NCI-H1694 treated with DMSO at 0.1 percent for 48 hours (cell line): Measurements from ENCODE around the gene SP2.

Experiments used
- DNase-seq: peaks from one replicate; lab custom pipeline; 2025; lab: John Stamatoyannopoulos, UW

Gene SP2

DNA sequence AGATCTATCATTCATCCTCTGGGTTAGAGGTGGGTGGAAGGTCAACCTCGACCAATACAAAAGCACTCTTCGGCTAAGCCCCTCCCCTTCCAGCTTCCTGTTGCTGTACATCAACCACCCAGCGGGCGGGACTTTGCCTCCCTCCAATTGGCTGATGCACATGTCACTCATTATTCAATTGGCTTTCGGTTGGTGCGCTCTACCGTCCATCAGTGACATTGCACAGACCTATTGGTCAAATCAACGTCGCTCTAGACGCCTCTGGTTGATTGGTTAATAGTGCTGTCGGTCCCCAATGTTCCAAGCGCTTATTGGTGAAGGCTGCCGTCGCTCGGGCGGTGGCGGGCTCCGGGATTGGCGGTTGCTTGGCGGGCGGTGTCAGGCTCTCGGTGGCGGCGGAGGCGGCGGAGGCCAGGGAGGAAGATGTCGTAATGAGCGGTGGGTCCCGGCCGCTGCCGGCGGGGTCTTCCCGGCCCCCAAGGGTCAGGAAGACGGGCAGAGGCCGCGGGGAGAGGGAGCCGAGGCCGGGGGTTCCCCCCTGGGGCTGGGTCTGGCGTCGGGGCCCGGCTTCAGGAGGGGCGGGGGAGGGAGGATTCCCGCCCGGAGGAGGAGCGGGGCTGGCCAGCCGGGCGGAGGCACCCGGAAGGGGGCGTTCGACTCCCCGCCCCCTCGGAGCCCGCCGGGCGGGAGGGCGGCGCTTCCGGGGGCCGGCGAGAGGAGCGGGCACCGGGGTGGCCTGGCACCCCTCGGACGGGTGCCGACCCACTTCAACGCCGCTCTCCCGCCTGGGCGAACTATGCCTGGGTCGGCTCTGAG, at the start of gene SP2:
SP2 (plus strand) TSS at position 381 of the 816 bp plus-strand sequence; CDS start at position 432, 51 bp downstream.
- DNase-seq: peak; percentile 100

GRCh38 chr17:47846716-47847340, 49.2 kb upstream of the SP2 start:
- no peak for DNase-seq

GRCh38 chr17:47847341-47848197, 48.5 kb upstream of the SP2 start:
- no peak for DNase-seq

DNA sequence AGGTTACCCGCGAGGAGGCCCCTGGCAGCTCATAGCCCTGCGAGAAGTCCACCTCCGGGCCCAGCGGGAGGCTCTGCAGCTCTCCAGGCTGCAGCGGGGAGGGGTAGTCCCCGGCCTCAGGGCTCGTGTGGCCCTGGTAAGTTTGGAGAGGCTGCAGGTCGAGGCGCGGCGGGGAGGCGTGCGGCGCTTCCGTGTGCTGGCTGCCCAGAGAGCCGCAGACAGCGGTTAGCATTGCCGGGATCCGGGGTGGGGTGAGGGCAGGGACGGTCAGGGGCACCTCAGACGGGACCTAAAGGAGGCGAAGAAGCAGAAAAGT, 47.9 kb upstream of the SP2 start:
- no peak for DNase-seq

GRCh38 chr17:47850373-47850691, 45.7 kb upstream of the SP2 start:
- no peak for DNase-seq

- no peak for DNase-seq
Observed at GRCh38 chr17:47850692-47851573, 45.1 kb upstream of the SP2 start, which contains the start of gene SP6. Gene SP6, minus strand, starts transcription at chr17:47851163. Its CDS starts 2,734 bp downstream, at chr17:47848429.

DNA sequence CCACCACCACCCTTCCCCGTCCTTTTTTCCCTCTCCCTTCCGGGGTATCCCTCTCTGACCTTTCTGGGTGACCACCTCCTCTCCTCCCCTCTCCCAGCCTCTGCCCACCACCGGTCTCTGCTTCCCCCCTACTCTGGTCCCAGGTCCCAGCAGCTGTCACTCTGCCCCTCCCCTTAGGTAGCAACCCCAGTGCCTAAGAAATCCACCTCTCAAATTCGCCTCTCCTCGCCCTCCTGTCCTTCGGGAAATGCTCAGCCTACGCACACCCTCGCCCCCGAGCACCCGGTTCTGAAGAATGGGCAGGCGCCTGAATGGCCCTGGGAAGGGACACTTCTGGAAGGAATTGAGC, 44.3 kb upstream of the SP2 start:
- no peak for DNase-seq

DNA sequence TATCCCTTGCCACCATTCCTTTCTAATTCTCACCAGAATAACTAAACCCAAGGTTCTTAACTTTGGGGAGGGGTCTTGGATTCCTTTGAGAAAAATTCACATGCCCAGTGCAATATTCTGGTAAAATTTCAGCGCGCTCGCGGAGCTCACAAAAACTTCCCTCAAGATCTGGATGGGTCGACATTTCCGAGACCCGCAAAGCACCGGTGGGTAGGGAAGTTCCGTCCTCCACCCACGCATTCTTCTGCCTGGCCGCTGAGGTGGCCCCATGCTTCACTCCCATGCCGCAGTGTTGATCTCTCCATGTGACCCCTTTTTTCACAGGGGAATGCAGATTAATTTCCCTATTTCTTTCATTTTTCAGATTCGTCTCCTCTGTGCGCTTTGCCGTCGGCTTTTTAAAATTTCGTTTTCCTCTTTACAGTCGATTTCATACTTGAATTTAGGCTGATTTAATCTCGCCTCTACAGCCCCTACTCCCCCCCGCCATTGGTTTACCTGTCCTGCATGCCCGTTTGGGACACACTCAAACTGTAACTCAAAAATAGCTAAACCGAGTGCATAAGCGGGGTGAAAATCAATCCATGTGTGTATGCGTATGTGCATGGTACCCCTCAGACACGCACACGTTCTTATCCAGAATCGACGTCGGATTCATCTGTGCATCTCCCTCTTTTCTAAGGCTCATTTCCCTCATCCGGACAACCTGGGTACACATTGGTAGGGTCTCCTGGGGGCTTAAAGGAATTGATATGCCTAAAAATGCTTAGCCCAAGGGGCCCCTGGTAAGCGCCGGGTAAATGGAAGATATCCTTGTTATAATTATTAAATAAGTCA, 43.7 kb upstream of the SP2 start:
- DNase-seq: no peak

- DNase-seq: no peak
Observed at GRCh38 chr17:47853616-47854015, 42.4 kb upstream of the SP2 start.

GRCh38 chr17:47855737-47856136, 40.3 kb upstream of the SP2 start:
- DNase-seq: no peak

- DNase-seq: no peak
Observed at GRCh38 chr17:47856830-47857229, 39.2 kb upstream of the SP2 start.

DNA sequence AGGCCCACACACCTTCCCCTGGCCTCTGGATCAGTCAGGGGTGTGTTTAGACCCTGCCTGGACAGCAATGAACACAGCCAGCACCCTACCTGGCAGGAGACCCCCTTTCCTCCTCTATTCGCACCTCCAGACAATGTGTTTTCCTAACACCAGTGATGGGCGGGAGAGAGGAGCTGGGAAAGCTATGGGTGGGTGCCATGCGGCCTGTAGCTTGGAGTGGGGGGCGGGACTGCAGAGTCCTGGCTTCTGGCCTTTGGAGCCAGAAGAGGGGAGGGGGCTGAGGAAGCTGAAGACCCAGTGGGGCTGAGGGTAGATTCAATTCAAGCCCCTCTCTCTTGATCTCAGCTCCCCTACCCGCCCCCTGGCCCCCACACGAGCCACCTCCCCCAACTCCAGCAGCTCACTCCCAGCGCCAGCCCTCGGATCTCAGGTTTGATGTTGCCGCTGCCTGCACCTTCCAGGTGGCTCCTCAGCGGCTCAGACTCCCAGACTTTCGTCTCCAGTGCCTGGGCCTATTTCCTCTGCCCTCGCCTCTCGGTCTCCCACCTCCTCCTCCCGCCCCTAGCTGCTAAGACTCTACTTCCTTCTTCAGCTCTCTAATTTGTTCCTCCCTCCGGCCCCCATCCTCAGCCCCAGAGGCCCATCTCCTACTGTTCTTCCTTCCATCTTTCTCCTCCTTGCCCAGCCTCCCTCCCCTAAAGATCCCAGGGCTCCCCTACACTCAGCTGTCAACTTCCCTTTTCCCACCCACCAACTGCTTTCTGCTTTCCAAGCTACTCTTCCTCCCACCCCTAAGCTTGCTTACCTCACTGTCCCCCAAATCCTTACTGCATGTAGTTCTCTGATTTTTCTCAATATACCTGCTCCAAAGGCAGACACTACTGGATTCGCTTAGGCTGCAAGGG, 38.2 kb upstream of the SP2 start:
- DNase-seq: no peak

- DNase-seq: no peak
Observed at GRCh38 chr17:47860386-47860785, 35.6 kb upstream of the SP2 start.

DNA sequence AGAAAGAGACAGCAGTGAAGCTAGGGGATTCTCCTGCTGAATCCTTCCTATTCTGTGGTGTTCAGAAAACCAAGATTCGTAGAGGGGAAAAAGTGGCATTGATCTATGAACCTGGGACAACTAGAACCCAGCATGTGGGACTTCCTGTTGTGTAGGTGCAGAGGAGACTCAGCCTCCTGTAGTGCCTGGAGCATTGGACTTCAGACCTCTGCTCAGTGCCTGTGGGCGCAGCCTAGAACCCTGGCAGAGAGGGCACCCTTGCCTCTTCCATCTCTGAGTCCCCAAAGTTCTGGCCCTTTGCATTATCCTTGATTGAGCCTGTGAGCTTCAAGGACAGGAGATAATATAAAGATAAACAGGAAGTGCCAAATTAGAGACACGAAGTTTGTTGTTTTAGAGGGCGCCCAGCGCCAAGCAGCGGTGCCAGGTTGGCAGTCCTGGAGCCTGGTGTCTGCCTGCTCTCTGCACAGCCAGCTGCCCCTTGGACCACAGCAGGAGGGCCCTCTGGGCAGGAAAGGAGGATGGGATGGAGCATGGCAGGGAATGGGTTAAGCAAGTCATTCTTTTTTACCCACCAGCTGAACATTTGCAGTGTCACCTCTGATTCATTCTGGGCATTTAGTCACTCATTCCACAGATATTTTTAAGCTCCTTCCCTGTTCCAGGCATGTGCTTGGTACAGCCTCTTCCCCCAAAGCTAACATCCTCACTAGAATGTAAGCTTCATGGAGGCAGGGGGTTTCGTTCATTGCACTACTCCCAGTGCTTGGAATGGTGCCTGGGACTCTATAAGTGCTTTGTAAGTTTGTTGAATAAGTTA, 33.2 kb upstream of the SP2 start:
- no peak for DNase-seq

GRCh38 chr17:47864791-47865216, 31.2 kb upstream of the SP2 start:
- peak; percentile 51 for DNase-seq

GRCh38 chr17:47866941-47867340, 29.1 kb upstream of the SP2 start:
- no peak for DNase-seq

DNA sequence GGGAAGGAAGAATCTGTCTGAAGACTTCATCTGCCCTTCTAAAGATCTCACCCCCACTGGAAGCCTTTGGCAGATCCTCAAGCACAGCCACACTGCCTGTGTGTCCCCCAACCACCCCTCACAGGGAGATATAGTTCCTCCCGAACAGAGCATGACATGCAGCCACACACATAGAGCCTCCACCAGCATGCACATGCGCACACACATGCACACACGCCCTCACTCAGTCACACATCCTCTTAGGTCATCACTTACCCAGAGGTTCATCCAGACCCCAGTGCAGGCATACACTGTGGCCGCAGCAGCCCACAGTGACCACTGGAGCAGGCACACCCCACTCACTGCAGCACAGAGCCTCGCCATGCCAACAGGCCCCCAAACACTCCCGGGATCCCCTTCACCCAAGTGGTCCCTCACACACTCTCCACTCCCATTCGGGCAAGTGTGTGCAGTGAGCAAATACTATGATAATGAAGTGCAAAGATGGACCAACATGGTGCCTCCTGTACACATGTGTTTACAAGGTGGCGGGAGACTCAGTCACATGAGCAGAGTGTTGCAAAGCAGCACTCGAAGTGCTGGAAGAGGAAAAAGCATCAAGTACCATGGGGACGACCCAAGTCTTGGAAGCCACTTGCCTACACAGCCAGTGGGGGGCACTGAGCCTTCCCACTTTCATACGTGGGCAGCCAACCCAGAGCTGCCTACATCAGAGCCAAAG, 28.1 kb upstream of the SP2 start:
- no peak for DNase-seq

DNA sequence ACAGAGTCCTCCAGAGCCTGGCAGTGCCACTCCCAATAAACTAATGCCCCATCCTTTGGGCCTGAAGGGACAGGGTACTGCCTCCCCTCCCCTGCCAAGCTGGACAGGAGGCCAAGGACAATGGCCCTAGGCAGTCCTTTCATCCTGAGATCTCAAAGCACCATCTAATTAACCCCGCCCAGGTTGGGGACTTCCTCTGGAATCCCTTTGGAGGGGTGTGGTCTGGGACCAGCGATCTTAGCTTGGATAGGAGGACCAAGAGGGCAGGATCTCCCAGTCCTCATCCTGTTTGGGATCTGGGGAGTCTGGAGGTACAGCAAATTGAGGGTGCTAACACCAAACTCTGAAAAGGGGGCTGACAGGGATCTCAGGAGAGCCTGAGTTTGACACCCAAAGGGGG, 26.9 kb upstream of the SP2 start:
- DNase-seq: no peak
